A673 (cell line): ENCODE results near the gene KCND1.

Experiments
- CTCF ChIP-seq: fragments of 300-800, 200-600 bp; sonication (generic); conservative IDR thresholded peaks from 2 replicates; pipeline ENCODE4 v1.5.1; 2017; ENCODE audit warnings: low read depth, mild to moderate bottlenecking, antibody characterized with exemption, low read length, moderate library complexity, mixed read lengths
- EZH2 ChIP-seq: fragments of 200-600 bp; sonication (generic); IDR thresholded peaks from 2 replicates; pipeline ENCODE4 v1.6.1; 2017; ENCODE audit warnings: borderline replicate concordance, low read depth, mild to moderate bottlenecking, mixed read lengths, antibody characterized with exemption, low read length; ENCODE audit not compliant: poor library complexity, severe bottlenecking

- no peak for TF ChIP-seq CTCF
- TF ChIP-seq EZH2 = no peak
These were observed 13.0 kb downstream of the KCND1 start for GRCh38 chrX:48958635-48959094.
